ENCODE measurements around the gene SHISA8. TPM values are rescaled to one million over a fixed set of nuclear protein-coding genes. Genes with fewer than 3 reads are reported as not detected.

SHISA8 gene
- total RNA-seq, 4 donors from 2014 or later: 0.30 TPM; not detected in 3

DNA sequence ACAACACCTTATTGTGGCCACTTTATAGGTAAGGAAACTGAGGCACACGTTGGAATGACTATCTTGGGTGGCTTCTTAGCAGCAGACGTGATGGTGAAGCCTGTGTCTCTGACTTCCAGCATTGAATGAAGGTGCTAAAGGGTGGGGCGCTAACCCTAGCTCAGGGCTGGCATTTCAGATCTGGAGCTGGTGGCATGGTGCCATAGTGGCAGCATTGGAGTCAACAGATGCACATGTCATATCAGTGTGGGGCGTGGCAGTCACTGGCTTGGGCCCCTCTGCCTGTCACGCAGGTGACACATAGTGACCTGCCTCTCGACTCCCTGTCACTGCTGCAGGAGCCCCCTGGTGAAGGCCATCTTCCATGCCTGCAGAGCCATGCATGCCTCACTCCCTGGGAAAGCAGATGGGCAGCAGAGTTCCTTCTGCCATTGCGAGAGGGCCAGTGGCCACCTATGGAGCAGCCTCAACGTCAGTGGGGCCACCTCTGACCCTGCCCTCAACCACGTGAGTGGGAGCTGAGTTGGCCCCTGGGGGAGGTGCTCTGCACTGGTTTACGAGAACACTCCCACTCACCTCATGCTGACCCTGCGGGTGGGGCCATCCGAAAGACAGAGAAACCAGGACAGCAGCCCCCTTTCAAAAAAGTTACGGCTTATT lies 14.8 kb downstream of the SHISA8 start:
- Histone ChIP-seq H3K9me3 (no peaks in the 10 kb centered on the region), H3K27me3 (no peaks in the 10 kb centered on the region), H3K27ac (no peak overlapping the region), H3K4me3 (no peak overlapping the region), H3K36me3 (no peaks in the 10 kb centered on the region), H3K4me1 (no peaks in the 10 kb centered on the region)
- intact Hi-C loops (cut with DNase I; ENCODE audit: low total_unique reads): no loop called here
- TF ChIP-seq, protein P1, sequence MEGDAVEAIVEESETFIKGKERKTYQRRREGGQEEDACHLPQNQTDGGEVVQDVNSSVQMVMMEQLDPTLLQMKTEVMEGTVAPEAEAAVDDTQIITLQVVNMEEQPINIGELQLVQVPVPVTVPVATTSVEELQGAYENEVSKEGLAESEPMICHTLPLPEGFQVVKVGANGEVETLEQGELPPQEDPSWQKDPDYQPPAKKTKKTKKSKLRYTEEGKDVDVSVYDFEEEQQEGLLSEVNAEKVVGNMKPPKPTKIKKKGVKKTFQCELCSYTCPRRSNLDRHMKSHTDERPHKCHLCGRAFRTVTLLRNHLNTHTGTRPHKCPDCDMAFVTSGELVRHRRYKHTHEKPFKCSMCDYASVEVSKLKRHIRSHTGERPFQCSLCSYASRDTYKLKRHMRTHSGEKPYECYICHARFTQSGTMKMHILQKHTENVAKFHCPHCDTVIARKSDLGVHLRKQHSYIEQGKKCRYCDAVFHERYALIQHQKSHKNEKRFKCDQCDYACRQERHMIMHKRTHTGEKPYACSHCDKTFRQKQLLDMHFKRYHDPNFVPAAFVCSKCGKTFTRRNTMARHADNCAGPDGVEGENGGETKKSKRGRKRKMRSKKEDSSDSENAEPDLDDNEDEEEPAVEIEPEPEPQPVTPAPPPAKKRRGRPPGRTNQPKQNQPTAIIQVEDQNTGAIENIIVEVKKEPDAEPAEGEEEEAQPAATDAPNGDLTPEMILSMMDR (IDR thresholded peaks at IDR 0.05): no peak
- no peak for TF ChIP-seq POLR2A (IDR thresholded peaks at IDR 0.05)
- no peak for DNase-seq

DNA sequence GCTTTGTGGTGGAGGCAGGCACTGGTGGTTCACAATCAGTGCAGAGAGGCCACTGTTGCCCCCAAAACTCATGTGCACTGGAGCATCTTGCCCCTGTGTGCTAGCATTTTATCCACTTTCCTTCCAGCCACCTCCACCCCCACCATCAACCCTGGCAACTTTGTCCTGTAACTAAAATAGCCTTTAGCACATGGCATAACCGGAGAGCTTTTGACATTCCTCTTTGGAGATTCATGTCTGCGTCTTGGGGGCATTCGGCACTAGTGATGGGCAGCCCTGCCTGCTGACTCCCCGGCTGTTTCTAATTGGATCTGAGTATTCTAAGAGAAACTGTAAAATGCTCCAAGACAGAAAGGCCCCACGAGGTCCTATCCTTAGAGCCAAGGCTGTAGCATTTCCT lies 15.8 kb downstream of the SHISA8 start:
- H3K4me1 ChIP-seq: no peaks in the 10 kb centered on the region
- DNase-seq: no peak
- no peaks in the 10 kb centered on the region for H3K9me3 ChIP-seq
- H3K27ac ChIP-seq: no peak overlapping the region
- H3K27me3 ChIP-seq: no peaks in the 10 kb centered on the region
- no peak overlapping the region for H3K4me3 ChIP-seq
- no peak for TF ChIP-seq POLR2A (IDR thresholded peaks at IDR 0.05)
- intact Hi-C loops (cut with DNase I; ENCODE audit: low total_unique reads): no loop called here
- no peaks in the 10 kb centered on the region for H3K36me3 ChIP-seq

DNA sequence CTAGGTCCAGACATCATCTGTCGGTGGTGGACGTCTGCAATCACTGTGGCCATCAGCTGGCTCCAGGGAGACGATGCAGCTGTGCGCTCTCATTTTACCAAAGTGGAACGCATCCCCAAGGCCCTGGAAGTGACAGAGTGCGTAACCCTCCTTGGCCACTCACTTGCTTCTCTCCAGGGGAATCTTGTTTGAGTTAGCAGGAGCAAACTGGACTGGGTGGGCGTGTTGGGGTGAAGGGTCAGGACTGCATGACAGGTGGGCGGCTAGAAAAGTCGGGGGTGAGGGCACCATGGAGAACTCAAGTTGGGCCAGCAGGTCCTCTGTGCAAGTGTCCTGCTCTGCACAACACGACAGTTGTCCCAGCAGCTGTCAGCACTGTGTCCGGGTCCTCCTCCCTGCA lies 16.2 kb downstream of the SHISA8 start:
- Histone ChIP-seq H3K4me3 (no peak overlapping the region), H3K9me3 (no peaks in the 10 kb centered on the region), H3K36me3 (no peaks in the 10 kb centered on the region), H3K4me1 (no peaks in the 10 kb centered on the region), H3K27ac (no peak overlapping the region), H3K27me3 (no peaks in the 10 kb centered on the region)
- TF ChIP-seq, protein P1 (IDR thresholded peaks at IDR 0.05): no peak
- TF ChIP-seq POLR2A (IDR thresholded peaks at IDR 0.05): no peak
- intact Hi-C loops (cut with DNase I; ENCODE audit: low total_unique reads): no loop called here
- no peak for DNase-seq

DNA sequence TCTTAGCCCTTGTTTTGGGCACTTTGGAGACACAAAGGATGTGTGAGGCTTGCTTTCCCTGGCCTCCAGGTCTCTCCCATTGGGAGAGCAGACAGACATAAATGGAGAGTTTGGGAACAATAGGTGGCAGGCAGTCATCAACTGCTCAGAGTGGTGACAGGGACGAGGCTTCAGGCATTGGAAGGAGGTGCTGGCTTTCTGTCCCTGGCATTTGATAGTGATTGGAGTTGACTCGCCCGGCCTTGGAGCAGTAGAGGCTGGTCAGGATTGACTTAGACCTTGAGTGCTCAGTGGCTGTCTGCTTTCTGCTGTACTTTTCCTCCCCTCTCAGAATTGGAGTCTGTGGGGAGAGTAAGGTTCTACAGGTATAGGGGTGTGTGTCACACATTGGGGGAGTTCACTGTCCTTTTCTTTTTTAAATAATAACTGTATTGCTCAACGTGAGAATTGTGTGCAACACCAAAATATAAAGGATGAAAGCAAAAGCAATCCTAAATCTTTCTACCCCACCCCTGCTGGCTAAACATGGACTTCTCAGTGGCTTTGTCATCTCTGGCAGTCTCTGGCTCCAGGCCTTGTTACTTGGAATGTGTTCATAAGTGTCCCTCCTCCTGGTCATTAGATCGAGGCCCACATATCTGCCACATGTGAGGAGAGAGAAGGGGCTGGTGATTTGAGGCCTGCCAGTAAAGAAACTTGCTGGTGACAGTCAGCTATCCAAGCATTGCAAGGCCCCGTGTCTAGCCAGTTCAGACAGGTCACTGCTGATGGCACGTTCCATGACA lies 21.1 kb downstream of the SHISA8 start:
- no peaks in the 10 kb centered on the region for H3K27me3 ChIP-seq
- no peak for DNase-seq
- H3K36me3 ChIP-seq: no peaks in the 10 kb centered on the region
- no peak overlapping the region for H3K27ac ChIP-seq
- H3K4me1 ChIP-seq: no peaks in the 10 kb centered on the region
- no peaks in the 10 kb centered on the region for H3K9me3 ChIP-seq
- H3K4me3 ChIP-seq: no peak overlapping the region
- intact Hi-C loops (cut with DNase I; ENCODE audit: low total_unique reads): no loop called here
- TF ChIP-seq, protein P1 (IDR thresholded peaks at IDR 0.05): no peak
- no peak for TF ChIP-seq POLR2A (IDR thresholded peaks at IDR 0.05)

DNA sequence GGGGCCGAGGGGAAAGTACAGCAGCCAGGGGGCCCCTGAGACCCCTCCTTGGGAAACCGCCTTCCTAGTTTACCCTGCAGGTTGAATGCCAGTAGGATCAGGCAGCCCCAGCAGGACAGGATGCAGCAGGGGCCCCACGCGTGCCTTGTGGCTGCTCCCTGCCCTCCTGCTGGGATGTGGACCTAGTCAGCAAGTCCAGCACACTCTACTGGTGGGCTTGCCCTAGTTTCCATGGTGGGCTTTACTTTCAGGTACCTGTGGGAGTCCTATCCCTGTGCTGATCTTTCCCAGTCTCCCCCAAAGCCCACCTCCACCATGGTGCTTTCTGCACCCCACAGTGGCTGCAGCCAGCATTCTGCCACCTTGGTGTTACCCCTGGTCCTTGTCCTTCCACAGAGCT lies 22.2 kb downstream of the SHISA8 start:
- no peaks in the 10 kb centered on the region for H3K27me3 ChIP-seq
- no peak overlapping the region for H3K27ac ChIP-seq
- no peaks in the 10 kb centered on the region for H3K36me3 ChIP-seq
- TF ChIP-seq, protein P1 (IDR thresholded peaks at IDR 0.05): no peak
- TF ChIP-seq POLR2A (IDR thresholded peaks at IDR 0.05): no peak
- no peak for DNase-seq
- no peak overlapping the region for H3K4me3 ChIP-seq
- intact Hi-C loops (cut with DNase I; ENCODE audit: low total_unique reads): no loop called here
- H3K4me1 ChIP-seq: no peaks in the 10 kb centered on the region
- H3K9me3 ChIP-seq: no peaks in the 10 kb centered on the region
